ENCODE results near the gene INTS11. TPM values are rescaled to one million over a fixed set of nuclear protein-coding genes. Genes with fewer than 3 reads are reported as not detected.
A peak's percentile ranks its signal among the peaks of the same experiment; 100 is the strongest.

The INTS11 gene
- total and polyA plus RNA-seq, 2 of the 13 experiments (the other 11 are each of a cell fraction or from before 2014, with no cell fraction given): 52.8 to 94.8 TPM

GRCh38 chr1:1272341-1273208 lies 51.9 kb downstream of the INTS11 start (continued):
- TF ChIP-seq GABPA (IDR thresholded peaks at IDR 0.05; ENCODE audit: low read depth, low read length) (no peak), GABPA (CRISPR knock-in tag; IDR thresholded peaks at IDR 0.05; ENCODE audit: low read depth) (no peak; the same call in 1 of the 2 replicates), ETV5 (CRISPR knock-in tag; IDR thresholded peaks at IDR 0.05; ENCODE audit: borderline replicate concordance) (no peak), PHF21A (CRISPR knock-in tag; IDR thresholded peaks at IDR 0.05) (peak; percentile 5; the same call in 1 of the 2 replicates)

- no TSS peak for BruUV-seq (replicated peaks)
- ATAC-seq: no peak
- H3K36me3 ChIP-seq (replicated peaks in 1 of 2; ENCODE audit: control insufficient read depth in 1 of 2, insufficient read depth in 2 of 2, low read length in 2 of 2): peaks cover 6 to 25% of the 10 kb centered on the region in 2 experiments; a peak in 4 of 5 replicates
- POLR2A ChIA-PET: interaction anchor here (1.8 kb wide), 1 partner anchor 32 kb away, joined by 4 read pairs; no protein-coding TSS in a partner anchor
- in situ Hi-C loops (cut with HindIII; ENCODE audit: extremely low pct_ligation_motif_present, low pct_unique_long_range_greater_than_20kb): no loop called here
- no peak for DNase-seq (ENCODE audit: low spot score)
- no peak overlapping the region for H2AFZ ChIP-seq (ENCODE audit: low read length)
- H3K4me3 ChIP-seq (replicated peaks in 1 of 3; ENCODE audit: insufficient read depth in 1 of 3, low read depth in 2 of 3, low read length in 3 of 3): peak overlapping the region in 1 of 3 experiments; percentile 16; a peak in 1 of 6 replicates
- H3K79me2 ChIP-seq (ENCODE audit: insufficient read depth, low read length): peaks cover 42% of the 10 kb centered on the region
- intact Hi-C loops (cut with micrococcal nuclease; ENCODE audit: unreplicated experiment): no loop called here
- 97% methylated on average over 7 of the region's 7 CpGs for WGBS (ENCODE audit: low lambda C conversion rate)
- no peaks in the 10 kb centered on the region; a peak in 1 of 5 replicates for H3K27me3 ChIP-seq (ENCODE audit: control insufficient read depth in 1 of 2, insufficient read depth in 2 of 2, low read length in 2 of 2)
- peaks cover 42% of the 10 kb centered on the region for H3K4me1 ChIP-seq (ENCODE audit: insufficient read depth, low read length)
- CTCF ChIA-PET (ENCODE audit: low intra/inter-chr PET ratio, low total read pairs): no interaction called here
- H3K27ac ChIP-seq (ENCODE audit: extremely low read length, insufficient read depth, low read length): no peak overlapping the region
- peaks cover 21% of the 10 kb centered on the region; the same call in 1 of the 2 replicates for H4K20me1 ChIP-seq (ENCODE audit: insufficient read depth, low read length)
- H3K9me3 ChIP-seq (ENCODE audit: low read length): no peaks in the 10 kb centered on the region
- no peak overlapping the region; the same call in 1 of the 2 replicates for H3K9ac ChIP-seq (ENCODE audit: insufficient read depth, low read depth, low read length)
- peak overlapping the region; percentile 52 for H3K4me2 ChIP-seq (ENCODE audit: low read depth, low read length)
- no peak for TF ChIP-seq CHD4 (IDR thresholded peaks at IDR 0.05; ENCODE audit: borderline replicate concordance, low read length)
- no peak for TF ChIP-seq SMAD1 (CRISPR knock-in tag; IDR thresholded peaks at IDR 0.05; ENCODE audit: borderline replicate concordance, low read depth)
- TF ChIP-seq REPIN1 (CRISPR knock-in tag; IDR thresholded peaks at IDR 0.05; ENCODE audit: borderline replicate concordance, low read depth): no peak
- TF ChIP-seq ZNF687 (CRISPR knock-in tag; IDR thresholded peaks at IDR 0.05): peak; percentile 23; the same call in 1 of the 2 replicates
- TF ChIP-seq SAFB2 (CRISPR knock-in tag; IDR thresholded peaks at IDR 0.05; ENCODE audit: borderline replicate concordance, low read depth): no peak
- TF ChIP-seq AGO2 (optimal IDR thresholded peaks at IDR 0.05; ENCODE audit: low read depth, low read length): peak; percentile 51
- FAIRE-seq: no peak
Measured at GRCh38 chr1:1270813-1271212, 53.6 kb downstream of the INTS11 start.
